HG03045 (cell line): ENCODE data around the gene FBXW8.

ENCODE experiments used
- ATAC-seq: cut with Tn5 transposase; IDR thresholded peaks from one replicate; pipeline ENCODE4 v1.9.1; 2021; ENCODE audit warnings: mild to moderate bottlenecking, moderate library complexity; ENCODE audit not compliant: unreplicated experiment

The FBXW8 gene

GRCh38 chr12:117069926-117070900 lies 159.5 kb downstream of the FBXW8 start:
- no peak for ATAC-seq

GRCh38 chr12:117071009-117071408 lies 160.3 kb downstream of the FBXW8 start:
- no peak for ATAC-seq

GRCh38 chr12:117072106-117072505 lies 161.4 kb downstream of the FBXW8 start:
- no peak for ATAC-seq

- no peak for ATAC-seq
Measured at GRCh38 chr12:117072736-117073490, 162.2 kb downstream of the FBXW8 start.

GRCh38 chr12:117073611-117074010 lies 162.9 kb downstream of the FBXW8 start:
- no peak for ATAC-seq

- no peak for ATAC-seq
Measured at GRCh38 chr12:117076410-117077372, 165.9 kb downstream of the FBXW8 start.

GRCh38 chr12:117079487-117079886 lies 168.7 kb downstream of the FBXW8 start:
- ATAC-seq, result no peak

- no peak for ATAC-seq
Measured at GRCh38 chr12:117080661-117081144, 170.0 kb downstream of the FBXW8 start.
